ENCODE measurements around the gene NTN1. TPM values are rescaled to one million over a fixed set of nuclear protein-coding genes. Genes with fewer than 3 reads are reported as not detected.

Gene NTN1
- total RNA-seq, 1 experiment from 2014 or later: 1.2 TPM

DNA sequence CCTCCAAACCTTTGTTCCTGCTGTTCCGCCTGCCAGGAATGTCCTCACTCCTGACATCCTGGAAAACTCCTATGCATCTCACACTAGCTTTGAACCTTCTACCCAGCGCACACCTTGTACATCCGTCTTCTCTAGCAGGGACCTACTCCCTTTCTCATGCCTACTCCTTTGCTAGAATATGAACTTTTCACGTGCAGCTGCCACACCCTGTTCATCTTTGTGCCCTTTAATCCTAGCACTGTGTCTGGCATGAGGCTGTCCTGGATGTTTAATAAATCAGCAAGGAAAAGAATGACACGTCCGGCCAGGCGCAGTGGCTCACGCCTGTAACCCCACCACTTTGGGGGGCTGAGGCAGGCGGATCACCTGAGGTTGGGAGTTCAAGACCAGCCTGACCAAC, 111.0 kb downstream of the NTN1 start:
- Mint-ChIP-seq H3K9me3 (no peaks in the 10 kb centered on the region), H3K4me1 (peaks cover 7 to 12% of the 10 kb centered on the region in 2 experiments; a peak in 2 of 4 replicates), H3K27ac (no peak overlapping the region), H3K4me3 (no peak overlapping the region), H3K27me3 (ENCODE audit: low read depth) (peaks cover 7% of the 10 kb centered on the region), H3K36me3 (ENCODE audit: insufficient read depth in 1 of 3, low read depth in 3 of 3) (no peaks in the 10 kb centered on the region)
- Histone ChIP-seq H3K27me3 (ENCODE audit: insufficient read depth, low read length) (no peaks in the 10 kb centered on the region), H3K14ac (ENCODE audit: insufficient read depth, low read length) (no peak overlapping the region), H3K56ac (ENCODE audit: insufficient read length, low read depth, low read length) (no peak overlapping the region), H3K18ac (ENCODE audit: insufficient read length, low read depth, low read length) (no peak overlapping the region), H4K5ac (ENCODE audit: insufficient read length, low read depth, low read length) (no peak overlapping the region), H3K79me1 (ENCODE audit: insufficient read depth, low read depth, low read length, poor library complexity, severe bottlenecking) (no peaks in the 10 kb centered on the region), H2BK20ac (ENCODE audit: low read depth, low read length, poor library complexity, severe bottlenecking) (no peak overlapping the region), H3K9me3 (ENCODE audit: control insufficient read depth, low read depth, low read length) (no peaks in the 10 kb centered on the region), H4K91ac (ENCODE audit: insufficient read length, low read depth, low read length) (no peak overlapping the region), H3T11ph (ENCODE audit: low read length) (no peak overlapping the region), H2BK120ac (ENCODE audit: low read depth, low read length, poor library complexity, severe bottlenecking) (no peak overlapping the region), H2BK5ac (ENCODE audit: insufficient read length, low read length) (no peak overlapping the region), H3K4me2 (ENCODE audit: insufficient read depth, insufficient read length, low read length) (no peak overlapping the region), H3K9ac (ENCODE audit: extremely low read depth, insufficient read length, low read length) (no peak overlapping the region), H3K79me2 (ENCODE audit: insufficient read depth, low read length) (no peaks in the 10 kb centered on the region), H3K27ac (ENCODE audit: insufficient read length, low read depth, low read length) (no peak overlapping the region), H2BK12ac (ENCODE audit: insufficient read length, low read depth, low read length) (no peak overlapping the region), H4K8ac (replicated peaks; ENCODE audit: insufficient read length, low read depth, low read length) (no peak overlapping the region), H3K23ac (ENCODE audit: insufficient read length, low read depth, low read length) (no peak overlapping the region), H4K20me1 (ENCODE audit: control insufficient read depth, insufficient read depth, insufficient read length) (no peaks in the 10 kb centered on the region), H2AK5ac (ENCODE audit: insufficient read length, low read length) (no peak overlapping the region), H3K4ac (ENCODE audit: low read depth, low read length) (no peak overlapping the region), H2BK15ac (ENCODE audit: low read depth, low read length) (no peak overlapping the region), H2AFZ (ENCODE audit: low read length) (no peak overlapping the region), H3K23me2 (ENCODE audit: insufficient read length, low read depth, low read length, poor library complexity, severe bottlenecking) (no peaks in the 10 kb centered on the region), H3K4me1 (ENCODE audit: insufficient read depth, low read length) (no peaks in the 10 kb centered on the region)
- TF ChIP-seq, protein P1, sequence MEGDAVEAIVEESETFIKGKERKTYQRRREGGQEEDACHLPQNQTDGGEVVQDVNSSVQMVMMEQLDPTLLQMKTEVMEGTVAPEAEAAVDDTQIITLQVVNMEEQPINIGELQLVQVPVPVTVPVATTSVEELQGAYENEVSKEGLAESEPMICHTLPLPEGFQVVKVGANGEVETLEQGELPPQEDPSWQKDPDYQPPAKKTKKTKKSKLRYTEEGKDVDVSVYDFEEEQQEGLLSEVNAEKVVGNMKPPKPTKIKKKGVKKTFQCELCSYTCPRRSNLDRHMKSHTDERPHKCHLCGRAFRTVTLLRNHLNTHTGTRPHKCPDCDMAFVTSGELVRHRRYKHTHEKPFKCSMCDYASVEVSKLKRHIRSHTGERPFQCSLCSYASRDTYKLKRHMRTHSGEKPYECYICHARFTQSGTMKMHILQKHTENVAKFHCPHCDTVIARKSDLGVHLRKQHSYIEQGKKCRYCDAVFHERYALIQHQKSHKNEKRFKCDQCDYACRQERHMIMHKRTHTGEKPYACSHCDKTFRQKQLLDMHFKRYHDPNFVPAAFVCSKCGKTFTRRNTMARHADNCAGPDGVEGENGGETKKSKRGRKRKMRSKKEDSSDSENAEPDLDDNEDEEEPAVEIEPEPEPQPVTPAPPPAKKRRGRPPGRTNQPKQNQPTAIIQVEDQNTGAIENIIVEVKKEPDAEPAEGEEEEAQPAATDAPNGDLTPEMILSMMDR (conservative IDR thresholded peaks at IDR 0.05): no peak
- WGBS (ENCODE audit: extremely low coverage, insufficient read length, low lambda C conversion rate): no CpG with 5 or more reads among the region's 9 CpGs
- DNase-seq: no peak
